Left ventricle myocardium inferior (tissue), 1 donor: ENCODE results near the gene HMCN2. TPM values are rescaled to one million over a fixed set of nuclear protein-coding genes. Genes with fewer than 3 reads are reported as not detected.

ENCODE experiments used
- DNase-seq: peaks from one replicate; pipeline ENCODE4 v3.0.0-alpha.2; 2020
- H3K27ac ChIP-seq: fragments of 200-600 bp; replicated peaks from 2 replicates; pipeline ENCODE4 v1.8.0; 2021
- H3K27me3 ChIP-seq: fragments of 200-600 bp; 2 replicates; pipeline ENCODE4 v1.8.0; 2021; ENCODE audit warnings: low read depth
- H3K36me3 ChIP-seq: fragments of 200-600 bp; 2 replicates; pipeline ENCODE4 v1.8.0; 2021
- H3K4me1 ChIP-seq: fragments of 200-600 bp; 2 replicates; pipeline ENCODE4 v1.8.0; 2021
- H3K4me3 ChIP-seq: fragments of 200-600 bp; 2 replicates; pipeline ENCODE4 v1.8.0; 2021; ENCODE audit warnings: mild to moderate bottlenecking, moderate library complexity
- H3K9me3 ChIP-seq: fragments of 200-600 bp; replicated peaks from 2 replicates; pipeline ENCODE4 v1.8.0; 2021
- intact Hi-C: fragments of 100-400 bp; cut with micrococcal nuclease; formaldehyde crosslinking; loops from one replicate; pipeline ENCODE4 v1.11.0; 2022
- total RNA-seq: library from RNA; stranded (reverse); fragmentation: NEBNext Ultra II Directional; extraction: Animal tissue kit (Norgen Biotek cat#: 25700); gene quantifications from one replicate; pipeline ENCODE4 v1.2.1, GENCODE V29; 2021
- TF ChIP-seq, protein P1 (sequence below): fragments of 200-600 bp; IDR thresholded peaks from 2 replicates; pipeline ENCODE4 v1.8.0; 2021; ENCODE audit warnings: antibody characterized with exemption, mild to moderate bottlenecking, borderline replicate concordance
- donor health status: DM: no; HTN: yes; CAD: no; lungs with severe emphysema.

Gene HMCN2
- total RNA-seq, 1 donor from 2014 or later, result 5.5 TPM

DNA sequence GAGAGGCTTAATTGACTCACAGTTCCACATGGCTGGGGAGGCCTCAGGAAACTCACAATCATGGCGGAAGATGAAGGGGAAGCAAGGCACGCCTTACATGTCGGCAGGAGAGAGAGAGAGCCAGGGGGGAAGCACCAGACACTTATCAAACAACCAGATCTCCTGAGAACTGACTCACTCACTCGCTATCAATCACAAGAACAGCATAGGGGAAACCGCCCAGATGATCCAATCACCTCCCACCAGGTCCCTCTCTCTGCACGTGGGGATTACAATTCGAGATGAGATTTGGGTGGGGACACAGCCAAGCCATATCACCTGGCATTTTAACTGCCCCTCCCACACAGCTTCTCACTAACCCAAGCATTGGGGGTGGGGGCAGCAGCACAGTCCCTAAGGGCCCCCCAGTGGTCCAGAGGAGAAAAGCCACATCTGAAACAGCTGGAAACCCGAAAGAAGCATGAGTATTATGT, 103.1 kb downstream of the HMCN2 start:
- intact Hi-C loops, result no loop called here
- Histone ChIP-seq H3K4me1 (no peaks in the 10 kb centered on the region), H3K36me3 (no peaks in the 10 kb centered on the region), H3K9me3 (no peaks in the 10 kb centered on the region), H3K4me3 (no peak overlapping the region), H3K27ac (no peak overlapping the region), H3K27me3 (no peaks in the 10 kb centered on the region)
- DNase-seq, result no peak
- TF ChIP-seq, protein P1, sequence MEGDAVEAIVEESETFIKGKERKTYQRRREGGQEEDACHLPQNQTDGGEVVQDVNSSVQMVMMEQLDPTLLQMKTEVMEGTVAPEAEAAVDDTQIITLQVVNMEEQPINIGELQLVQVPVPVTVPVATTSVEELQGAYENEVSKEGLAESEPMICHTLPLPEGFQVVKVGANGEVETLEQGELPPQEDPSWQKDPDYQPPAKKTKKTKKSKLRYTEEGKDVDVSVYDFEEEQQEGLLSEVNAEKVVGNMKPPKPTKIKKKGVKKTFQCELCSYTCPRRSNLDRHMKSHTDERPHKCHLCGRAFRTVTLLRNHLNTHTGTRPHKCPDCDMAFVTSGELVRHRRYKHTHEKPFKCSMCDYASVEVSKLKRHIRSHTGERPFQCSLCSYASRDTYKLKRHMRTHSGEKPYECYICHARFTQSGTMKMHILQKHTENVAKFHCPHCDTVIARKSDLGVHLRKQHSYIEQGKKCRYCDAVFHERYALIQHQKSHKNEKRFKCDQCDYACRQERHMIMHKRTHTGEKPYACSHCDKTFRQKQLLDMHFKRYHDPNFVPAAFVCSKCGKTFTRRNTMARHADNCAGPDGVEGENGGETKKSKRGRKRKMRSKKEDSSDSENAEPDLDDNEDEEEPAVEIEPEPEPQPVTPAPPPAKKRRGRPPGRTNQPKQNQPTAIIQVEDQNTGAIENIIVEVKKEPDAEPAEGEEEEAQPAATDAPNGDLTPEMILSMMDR, result no peak

DNA sequence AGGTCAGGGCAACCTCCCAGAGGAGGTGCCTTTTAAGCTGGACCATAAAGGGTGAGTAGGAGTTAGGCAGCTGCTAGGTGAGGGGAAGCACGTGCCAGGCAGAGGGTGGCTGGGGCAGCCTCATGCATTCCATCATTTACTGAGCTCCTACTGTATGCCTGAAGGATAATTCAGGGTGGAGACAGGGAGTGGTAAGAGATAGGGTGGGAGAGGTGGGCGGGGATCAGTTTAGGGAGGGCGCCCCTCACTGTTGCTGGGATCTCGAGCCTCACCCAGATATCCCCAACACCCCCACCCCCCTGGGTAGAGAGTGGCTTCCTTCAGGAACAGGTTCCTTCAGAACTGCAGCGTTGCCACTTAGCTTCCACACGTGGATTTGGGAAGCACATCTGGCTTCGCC, 104.7 kb downstream of the HMCN2 start:
- no peaks in the 10 kb centered on the region for H3K27me3 ChIP-seq
- no peak overlapping the region for H3K4me3 ChIP-seq
- no peaks in the 10 kb centered on the region for H3K4me1 ChIP-seq
- no peak for DNase-seq
- no peaks in the 10 kb centered on the region for H3K36me3 ChIP-seq
- intact Hi-C loops, result no loop called here
- H3K27ac ChIP-seq, result no peak overlapping the region
- TF ChIP-seq, protein P1, result no peak
- no peaks in the 10 kb centered on the region for H3K9me3 ChIP-seq

DNA sequence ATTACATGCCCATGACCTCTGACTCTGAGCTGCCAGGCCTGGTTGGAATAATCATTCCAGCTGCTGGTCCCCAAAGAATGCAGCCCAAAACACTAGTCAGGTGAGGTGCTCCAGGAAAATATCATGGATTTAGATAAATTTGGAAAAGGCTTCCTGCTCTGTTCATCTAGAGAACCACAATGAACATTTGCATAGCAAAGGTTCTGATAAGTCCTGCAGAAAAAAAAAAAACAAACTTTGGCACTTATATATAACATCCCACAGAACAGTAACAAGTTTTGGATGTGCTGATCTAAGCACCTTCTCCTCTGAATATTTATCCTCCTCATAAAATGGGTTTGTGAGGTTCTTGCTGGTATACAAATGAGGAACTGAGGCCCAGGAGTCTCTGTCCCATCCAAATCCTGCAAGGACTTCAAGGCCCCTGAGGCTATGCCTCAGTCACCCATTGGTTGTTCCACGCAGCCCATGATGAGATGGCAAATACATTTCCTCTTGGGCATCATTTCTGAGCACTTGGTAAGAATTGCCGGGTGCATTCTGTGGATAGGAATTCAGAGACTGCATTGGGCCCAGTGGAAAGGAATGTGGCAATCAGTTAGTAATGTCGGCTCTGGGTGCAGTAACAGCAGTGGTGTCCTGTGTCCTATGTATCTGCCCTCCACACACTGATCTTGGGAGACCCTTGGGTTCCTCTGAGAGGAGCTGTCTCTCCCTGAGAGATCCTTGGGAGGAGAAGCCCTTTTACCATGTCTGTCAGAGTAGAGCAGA, 105.8 kb downstream of the HMCN2 start:
- H3K4me3 ChIP-seq, result no peak overlapping the region
- no peak overlapping the region for H3K27ac ChIP-seq
- intact Hi-C loops, result no loop called here
- no peak for DNase-seq
- H3K36me3 ChIP-seq, result no peaks in the 10 kb centered on the region
- no peaks in the 10 kb centered on the region for H3K4me1 ChIP-seq
- no peaks in the 10 kb centered on the region for H3K9me3 ChIP-seq
- TF ChIP-seq, protein P1, result no peak
- H3K27me3 ChIP-seq, result no peaks in the 10 kb centered on the region

DNA sequence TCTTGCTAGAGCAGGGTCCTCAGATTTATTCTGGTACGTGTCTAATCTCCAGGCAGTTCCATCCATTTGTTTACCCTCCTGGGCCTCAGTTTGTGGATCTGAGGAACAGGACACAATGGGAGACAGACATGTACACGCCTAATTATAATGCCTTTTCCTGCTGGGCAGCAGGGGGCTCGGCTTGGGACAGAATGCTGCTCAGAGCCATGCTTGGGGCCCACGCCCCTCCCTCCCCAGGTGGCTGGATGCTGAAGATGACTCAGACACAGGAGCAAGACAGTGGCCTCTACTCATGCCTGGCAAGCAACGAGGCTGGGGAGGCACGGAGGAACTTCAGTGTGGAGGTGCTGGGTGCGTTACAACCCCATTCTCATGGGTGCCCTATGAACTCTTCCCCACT, 106.5 kb downstream of the HMCN2 start:
- Histone ChIP-seq H3K36me3 (no peaks in the 10 kb centered on the region), H3K27ac (no peak overlapping the region), H3K9me3 (no peaks in the 10 kb centered on the region), H3K27me3 (no peaks in the 10 kb centered on the region), H3K4me3 (no peak overlapping the region), H3K4me1 (no peaks in the 10 kb centered on the region)
- no peak for DNase-seq
- intact Hi-C loops, result no loop called here
- TF ChIP-seq, protein P1, result no peak

DNA sequence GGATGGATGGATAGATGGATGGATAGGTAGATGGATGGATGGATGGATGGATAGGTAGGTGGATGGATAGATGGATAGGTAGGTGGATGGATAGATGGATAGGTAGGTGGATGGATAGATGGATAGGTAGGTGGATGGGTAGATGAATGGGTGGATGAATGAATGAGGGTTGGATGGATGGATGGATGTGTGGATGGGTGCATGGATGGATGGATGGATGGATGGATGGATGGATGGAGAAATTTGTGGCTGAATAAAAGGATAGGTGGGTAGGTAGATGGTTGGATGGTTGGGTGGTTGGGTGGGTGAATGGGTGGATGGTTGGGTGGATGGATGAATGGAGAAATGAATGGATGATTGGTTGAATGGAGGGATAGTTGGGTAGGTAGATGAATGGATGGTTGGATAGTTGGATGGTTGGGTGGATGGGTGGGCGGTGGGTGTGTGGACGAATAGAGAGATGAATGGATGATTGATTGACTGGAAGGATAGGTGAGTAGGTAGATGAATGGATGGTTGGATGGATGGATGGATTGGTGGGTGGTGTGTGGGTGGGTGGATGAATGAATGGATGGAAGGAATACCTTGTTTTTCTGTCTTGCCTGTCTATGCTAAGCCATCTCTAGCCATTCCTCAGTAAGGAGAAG, 108.2 kb downstream of the HMCN2 start:
- H3K4me3 ChIP-seq, result no peak overlapping the region
- no peaks in the 10 kb centered on the region for H3K27me3 ChIP-seq
- H3K9me3 ChIP-seq, result no peaks in the 10 kb centered on the region
- no peaks in the 10 kb centered on the region for H3K36me3 ChIP-seq
- intact Hi-C loops, result no loop called here
- TF ChIP-seq, protein P1, result no peak
- H3K27ac ChIP-seq, result no peak overlapping the region
- no peaks in the 10 kb centered on the region for H3K4me1 ChIP-seq
- DNase-seq, result no peak
